IMR-90 (cell line): ENCODE data around the gene TRMT10C. TPM values are rescaled to one million over a fixed set of nuclear protein-coding genes. Genes with fewer than 3 reads are reported as not detected.

Experiments
- ATAC-seq: fragments of 200-7000 bp; cut with Tn5 transposase; 2 replicates; pipeline ENCODE4 v1.9.1; 2020; ENCODE audit warnings: low read depth, mild to moderate bottlenecking, moderate library complexity
- BruUV-seq: library from RNA; stranded (reverse); fragments of 400-500 nt; replicated peaks from 2 replicates; lab custom pipeline; 2021; lab: Mats Ljungman, UMichigan
- CTCF ChIA-PET: fragments of 300-600 bp; formaldehyde crosslinking; extraction: SDS; loops from one replicate; lab custom pipeline; 2021; ENCODE audit warnings: antibody characterized with exemption; lab: Yijun Ruan, JAX
- POLR2A ChIA-PET: fragments of 300-600 bp; sonication (Branson Sonifier 250); formaldehyde crosslinking; loops from one replicate; lab custom pipeline; 2022; ENCODE audit warnings: antibody characterized with exemption; ENCODE audit not compliant: unreplicated experiment; lab: Charles Lee
- DNase-seq: peaks from one replicate; pipeline ENCODE4 v3.0.0; 2013
- H2AFZ ChIP-seq: replicated peaks from 2 replicates; pipeline ENCODE3; 2013; ENCODE audit warnings: low read length, mild to moderate bottlenecking; ENCODE audit not compliant: poor library complexity
- H2AK5ac ChIP-seq: 2 replicates; pipeline ENCODE4 v1.6.1; 2013; ENCODE audit warnings: low read depth, low read length, inconsistent platforms
- H2AK9ac ChIP-seq: replicated peaks from 2 replicates; pipeline ENCODE3; 2013; ENCODE audit warnings: mild to moderate bottlenecking, low read depth, low read length, moderate library complexity; ENCODE audit not compliant: poor library complexity
- H2BK120ac ChIP-seq: 2 replicates; pipeline ENCODE4 v1.6.1; 2013; ENCODE audit warnings: low read depth, low read length, inconsistent platforms
- H2BK15ac ChIP-seq: 3 replicates; pipeline ENCODE4 v1.6.1; 2013; ENCODE audit warnings: low read depth, low read length, inconsistent platforms
- H2BK20ac ChIP-seq: 2 replicates; pipeline ENCODE4 v1.6.1; 2013; ENCODE audit warnings: low read depth, mild to moderate bottlenecking, inconsistent platforms, low read length, moderate library complexity
- H2BK5ac ChIP-seq: 2 replicates; pipeline ENCODE4 v1.6.1; 2013; ENCODE audit warnings: mild to moderate bottlenecking, low read depth, low read length, inconsistent platforms; ENCODE audit not compliant: poor library complexity, severe bottlenecking
- H3K14ac ChIP-seq: replicated peaks from 2 replicates; pipeline ENCODE4 v1.6.1; 2013; ENCODE audit warnings: low read depth, low read length, inconsistent platforms
- H3K18ac ChIP-seq: 2 replicates; pipeline ENCODE4 v1.6.1; 2013; ENCODE audit warnings: low read depth, low read length, control low read depth
- H3K23ac ChIP-seq: 2 replicates; pipeline ENCODE4 v1.6.1; 2013; ENCODE audit warnings: low read depth, low read length, inconsistent platforms
- H3K27ac ChIP-seq: 2 replicates; pipeline ENCODE4 v1.5.1; 2013; ENCODE audit warnings: mild to moderate bottlenecking, control low read depth, low read length; ENCODE audit not compliant: insufficient read depth
- H3K27me3 ChIP-seq: 2 replicates; pipeline ENCODE4 v1.6.1; 2013; ENCODE audit warnings: low read length; ENCODE audit not compliant: control insufficient read depth, insufficient read depth
- H3K36me3 ChIP-seq: 2 replicates; pipeline ENCODE4 v1.6.1; 2013; ENCODE audit warnings: low read length, mixed read lengths; ENCODE audit not compliant: control insufficient read depth, insufficient read depth
- H3K4ac ChIP-seq: 2 replicates; pipeline ENCODE4 v1.6.1; 2013; ENCODE audit warnings: low read depth, low read length, inconsistent platforms
- H3K4me1 ChIP-seq: 2 replicates; pipeline ENCODE4 v1.6.1; 2013; ENCODE audit warnings: low read length, mixed read lengths; ENCODE audit not compliant: control insufficient read depth, insufficient read depth
- H3K4me2 ChIP-seq: 2 replicates; pipeline ENCODE4 v1.6.1; 2013; ENCODE audit warnings: low read depth, mild to moderate bottlenecking, control low read depth, low read length, moderate library complexity
- H3K4me3 ChIP-seq: 2 replicates; pipeline ENCODE4 v1.5.1; 2013; ENCODE audit warnings: low read depth, mild to moderate bottlenecking, control low read depth, low read length, moderate library complexity; ENCODE audit not compliant: insufficient read depth
- H3K56ac ChIP-seq: 2 replicates; pipeline ENCODE4 v1.6.1; 2013; ENCODE audit warnings: low read length, inconsistent platforms; ENCODE audit not compliant: insufficient read depth; ENCODE audit errors: extremely low read depth
- H3K79me1 ChIP-seq, 2 experiments: 2 replicates each; pipeline ENCODE4 v1.6.1; 2013; ENCODE audit warnings: low read length in 2 of 2, inconsistent platforms in 1 of 2, low read depth in 1 of 2
- H3K9ac ChIP-seq: 2 replicates; pipeline ENCODE4 v1.6.1; 2013; ENCODE audit warnings: low read depth, low read length, control low read depth
- H3K9me1 ChIP-seq: 2 replicates; pipeline ENCODE4 v1.6.1; 2013; ENCODE audit warnings: low read length, inconsistent platforms; ENCODE audit not compliant: insufficient read depth
- H3K9me3 ChIP-seq: 2 replicates; pipeline ENCODE4 v1.6.1; 2013; ENCODE audit warnings: low read length; ENCODE audit not compliant: control insufficient read depth, insufficient read depth
- H4K20me1 ChIP-seq: 2 replicates; pipeline ENCODE4 v1.6.1; 2013; ENCODE audit warnings: low read length, inconsistent platforms; ENCODE audit not compliant: insufficient read depth
- H4K5ac ChIP-seq: 2 replicates; pipeline ENCODE4 v1.6.1; 2013; ENCODE audit warnings: mild to moderate bottlenecking, low read depth, low read length, control low read depth
- H4K8ac ChIP-seq, 2 experiments: 2 replicates each; pipeline ENCODE4 v1.6.1; 2013; ENCODE audit warnings: low read depth in 2 of 2, low read length in 2 of 2, control low read depth in 1 of 2, inconsistent platforms in 1 of 2
- H4K91ac ChIP-seq: 2 replicates; pipeline ENCODE4 v1.6.1; 2013; ENCODE audit warnings: low read depth, low read length, inconsistent platforms; ENCODE audit not compliant: insufficient read depth
- BHLHE40 ChIP-seq: fragments of 150-350 bp; IDR thresholded peaks from 2 replicates; pipeline ENCODE4 v1.6.1; 2016; ENCODE audit warnings: mild to moderate bottlenecking, low read depth, low read length
- CHD1 ChIP-seq: IDR thresholded peaks from 2 replicates; pipeline ENCODE4 v1.6.1; 2012; ENCODE audit warnings: low read depth, low read length, improper control_type of control experiment
- CTCF ChIP-seq: conservative IDR thresholded peaks from 2 replicates; pipeline ENCODE4 v1.5.1; 2012; ENCODE audit warnings: mild to moderate bottlenecking, low read depth, low read length, improper control_type of control experiment
- ELK1 ChIP-seq: fragments of 150-350 bp; IDR thresholded peaks from 2 replicates; pipeline ENCODE4 v1.6.1; 2016; ENCODE audit warnings: low read depth, mild to moderate bottlenecking, low read length, moderate library complexity, borderline replicate concordance
- FOS ChIP-seq: fragments of 150-350 bp; IDR thresholded peaks from 2 replicates; pipeline ENCODE4 v1.6.1; 2016; ENCODE audit warnings: low read depth, low read length
- MAFK ChIP-seq: IDR thresholded peaks from 2 replicates; pipeline ENCODE4 v1.6.1; 2012; ENCODE audit warnings: low read depth, low read length, improper control_type of control experiment
- MAZ ChIP-seq: IDR thresholded peaks from 2 replicates; pipeline ENCODE4 v1.6.1; 2012; ENCODE audit warnings: low read depth, mild to moderate bottlenecking, low read length, improper control_type of control experiment, moderate library complexity, borderline replicate concordance
- NFE2L2 ChIP-seq: fragments of 150-350 bp; IDR thresholded peaks from 2 replicates; pipeline ENCODE4 v1.6.1; 2016; ENCODE audit warnings: low read depth, mild to moderate bottlenecking, low read length
- POLR2A ChIP-seq: IDR thresholded peaks from 2 replicates; pipeline ENCODE4 v1.6.1; 2012; ENCODE audit warnings: mild to moderate bottlenecking, low read depth, low read length
- RAD21 ChIP-seq: IDR thresholded peaks from 2 replicates; pipeline ENCODE4 v1.6.1; 2012; ENCODE audit warnings: low read length, improper control_type of control experiment
- RFX5 ChIP-seq: IDR thresholded peaks from 2 replicates; pipeline ENCODE4 v1.8.0; 2012; ENCODE audit warnings: low read depth, mild to moderate bottlenecking, low read length, moderate library complexity
- SMC3 ChIP-seq: fragments of 150-350 bp; IDR thresholded peaks from 2 replicates; pipeline ENCODE4 v1.6.1; 2016; ENCODE audit warnings: low read depth, mild to moderate bottlenecking, antibody characterized with exemption, low read length, moderate library complexity
- USF2 ChIP-seq: fragments of 150-350 bp; IDR thresholded peaks from 2 replicates; pipeline ENCODE4 v1.6.1; 2017; ENCODE audit warnings: mild to moderate bottlenecking, antibody characterized with exemption, low read length, low read depth
- WGBS, 2 experiments: methylation state at CpG; one replicate each; pipeline versions ENCODE4 v1.1.5 to v1.1.7; 2013; ENCODE audit warnings: missing lambda C conversion rate in 2 of 2; ENCODE audit not compliant: insufficient read length in 1 of 2; ENCODE audit errors: extremely low coverage in 2 of 2; 5-methylcytosine and 5-hydroxymethylcytosine counted together
- dilution Hi-C: fragments of 300-500 bp; cut with HindIII; formaldehyde crosslinking; loops from one replicate; pipeline ENCODE4 v1.14.3; 2018; ENCODE audit warnings: low sequenced_read_pairs; ENCODE audit not compliant: unreplicated experiment
- in situ Hi-C: fragments of 300-500 bp; cut with MboI; formaldehyde crosslinking; loops from 3 replicates; pipeline ENCODE4 v1.14.3; 2019; ENCODE audit warnings: low sequenced_read_pairs, inconsistent platforms, mixed read lengths
- intact Hi-C: fragments of 100-400 bp; cut with micrococcal nuclease; formaldehyde crosslinking; loops from 2 replicates; pipeline ENCODE4 v1.10.0; 2022
- polyA plus RNA-seq, 3 experiments: library from polyadenylated mRNA; depleted of rRNA; stranded (reverse); fragments of >200 nt; gene quantifications; 2 replicates each; pipeline ENCODE4 v1.2.3, GENCODE V29; 2012; ENCODE audit warnings: low replicate concordance in 1 of 3
- total RNA-seq: library from RNA; depleted of rRNA; stranded (reverse); fragments of >200 nt; gene quantifications from 2 replicates; pipeline ENCODE4 v1.2.3, GENCODE V29; 2012

Gene TRMT10C
- total and polyA plus RNA-seq, 2 of the 4 experiments (the other 2 are of a cell fraction), result 13.6 to 17.0 TPM

- Histone ChIP-seq H3K18ac (no peak overlapping the region), H3K4me3 (no peak overlapping the region), H3K23ac (no peak overlapping the region), H2BK20ac (no peak overlapping the region), H3K4ac (no peak overlapping the region), H2BK15ac (no peak overlapping the region), H4K91ac (no peak overlapping the region), H3K9ac (no peak overlapping the region), H3K4me1 (no peaks in the 10 kb centered on the region), H4K20me1 (no peaks in the 10 kb centered on the region), H3K27ac (no peak overlapping the region), H3K9me1 (no peaks in the 10 kb centered on the region), H3K14ac (no peak overlapping the region), H2BK120ac (no peak overlapping the region), H2AFZ (no peak overlapping the region), H2AK5ac (no peak overlapping the region), H4K5ac (no peak overlapping the region), H3K79me1 (no peaks in the 10 kb centered on the region; a peak in 1 of 4 replicates), H3K9me3 (no peaks in the 10 kb centered on the region), H3K56ac (no peak overlapping the region), H4K8ac (no peak overlapping the region), H3K27me3 (peaks cover 9% of the 10 kb centered on the region), H2BK5ac (no peak overlapping the region), H2AK9ac (no peak overlapping the region), H3K36me3 (no peaks in the 10 kb centered on the region), H3K4me2 (no peak overlapping the region)
- dilution Hi-C loops (no loop called here), intact Hi-C loops (no loop called here), in situ Hi-C loops (no loop called here)
- CTCF ChIA-PET, result no interaction called here
- TF ChIP-seq FOS (no peak), USF2 (no peak), POLR2A (no peak), RAD21 (no peak), SMC3 (no peak), ELK1 (no peak), BHLHE40 (no peak), CHD1 (no peak), MAZ (no peak), MAFK (no peak), NFE2L2 (no peak), RFX5 (no peak), CTCF (no peak)
- DNase-seq (peak; percentile 32), ATAC-seq (no peak)
- POLR2A ChIA-PET, result interaction anchor here (0.6 kb wide), 1 partner anchor 9 kb away, joined by 3 read pairs; no protein-coding TSS in a partner anchor
- WGBS, 2 experiments, result 79% methylated on average over 1 of the region's 3 CpGs; no CpG with 5 or more reads in 1 of the 2 experiments
- BruUV-seq, result no TSS peak
These were observed 43.2 kb upstream of the TRMT10C start for GRCh38 chr3:101518421-101518871.
